ENCODE results near the gene ADAP2. TPM values are rescaled to one million over a fixed set of nuclear protein-coding genes. Genes with fewer than 3 reads are reported as not detected.
A peak's percentile ranks its signal among the peaks of the same experiment; 100 is the strongest.

ADAP2 gene
- total RNA-seq, 2 donors from 2014 or later = 1.8 TPM

- Histone ChIP-seq H3K9me3 (ENCODE audit: control insufficient read depth, low read length) (no peaks in the 10 kb centered on the region), H3K4me1 (ENCODE audit: control insufficient read depth, insufficient read depth, low read length) (no peaks in the 10 kb centered on the region), H3K36me3 (ENCODE audit: control insufficient read depth, insufficient read depth, low read length) (peaks cover 88% of the 10 kb centered on the region), H3K4me3 (ENCODE audit: low read length) (no peak overlapping the region), H3K9ac (ENCODE audit: extremely low read depth, low read length, poor library complexity, severe bottlenecking) (no peak overlapping the region), H3K27ac (ENCODE audit: low read depth, low read length) (no peak overlapping the region), H3K27me3 (ENCODE audit: control insufficient read depth, insufficient read depth, low read length, poor library complexity, severe bottlenecking) (no peaks in the 10 kb centered on the region)
- H3K4me1 Mint-ChIP-seq = no peaks in the 10 kb centered on the region
- TF ChIP-seq, protein P1, sequence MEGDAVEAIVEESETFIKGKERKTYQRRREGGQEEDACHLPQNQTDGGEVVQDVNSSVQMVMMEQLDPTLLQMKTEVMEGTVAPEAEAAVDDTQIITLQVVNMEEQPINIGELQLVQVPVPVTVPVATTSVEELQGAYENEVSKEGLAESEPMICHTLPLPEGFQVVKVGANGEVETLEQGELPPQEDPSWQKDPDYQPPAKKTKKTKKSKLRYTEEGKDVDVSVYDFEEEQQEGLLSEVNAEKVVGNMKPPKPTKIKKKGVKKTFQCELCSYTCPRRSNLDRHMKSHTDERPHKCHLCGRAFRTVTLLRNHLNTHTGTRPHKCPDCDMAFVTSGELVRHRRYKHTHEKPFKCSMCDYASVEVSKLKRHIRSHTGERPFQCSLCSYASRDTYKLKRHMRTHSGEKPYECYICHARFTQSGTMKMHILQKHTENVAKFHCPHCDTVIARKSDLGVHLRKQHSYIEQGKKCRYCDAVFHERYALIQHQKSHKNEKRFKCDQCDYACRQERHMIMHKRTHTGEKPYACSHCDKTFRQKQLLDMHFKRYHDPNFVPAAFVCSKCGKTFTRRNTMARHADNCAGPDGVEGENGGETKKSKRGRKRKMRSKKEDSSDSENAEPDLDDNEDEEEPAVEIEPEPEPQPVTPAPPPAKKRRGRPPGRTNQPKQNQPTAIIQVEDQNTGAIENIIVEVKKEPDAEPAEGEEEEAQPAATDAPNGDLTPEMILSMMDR (conservative IDR thresholded peaks at IDR 0.05) = no peak
- DNase-seq = no peak
- H3K4me3 Mint-ChIP-seq = no peak overlapping the region
- H3K36me3 Mint-ChIP-seq (ENCODE audit: low read depth) = peaks cover 37% of the 10 kb centered on the region
- 92 to 100% methylated on average over 5 of the region's 5 CpGs for WGBS, 2 experiments (ENCODE audit: insufficient coverage in 1 of 2, insufficient read length in 1 of 2)
- no peaks in the 10 kb centered on the region for H3K9me3 Mint-ChIP-seq
- no peaks in the 10 kb centered on the region for H3K27me3 Mint-ChIP-seq (ENCODE audit: insufficient read depth)
- no peak overlapping the region for H3K27ac Mint-ChIP-seq
Measured at GRCh38 chr17:30897311-30897710, 24.4 kb upstream of the ADAP2 start.

DNA sequence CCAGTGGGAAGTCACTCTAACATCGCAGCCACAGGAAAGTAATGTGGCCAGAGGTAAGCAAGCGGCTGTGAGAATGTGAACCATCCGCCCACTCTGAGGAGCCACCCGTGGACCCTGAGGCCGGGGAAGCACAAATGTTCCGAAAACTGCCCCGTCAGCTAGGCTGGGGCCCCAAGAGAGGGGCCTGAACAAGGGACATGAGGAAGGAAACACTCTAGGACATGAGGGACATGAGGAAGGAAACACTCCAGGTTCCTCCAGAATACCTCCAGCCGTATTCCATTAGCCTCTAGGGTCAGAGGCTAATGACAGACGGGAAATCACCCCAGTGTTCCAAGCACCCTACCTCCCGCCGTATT lies 16.0 kb upstream of the ADAP2 start:
- H3K27ac ChIP-seq (ENCODE audit: low read depth, low read length) = no peak overlapping the region
- H3K27ac Mint-ChIP-seq = peak overlapping the region; percentile 94
- H3K36me3 Mint-ChIP-seq (ENCODE audit: low read depth) = peaks cover 12% of the 10 kb centered on the region
- no peaks in the 10 kb centered on the region for H3K27me3 ChIP-seq (ENCODE audit: control insufficient read depth, insufficient read depth, low read length, poor library complexity, severe bottlenecking)
- H3K4me1 Mint-ChIP-seq = peaks cover 5% of the 10 kb centered on the region
- DNase-seq = no peak
- TF ChIP-seq, protein P1 (conservative IDR thresholded peaks at IDR 0.05) = no peak
- H3K36me3 ChIP-seq (ENCODE audit: control insufficient read depth, insufficient read depth, low read length) = peaks cover 31% of the 10 kb centered on the region
- H3K9me3 ChIP-seq (ENCODE audit: control insufficient read depth, low read length) = no peaks in the 10 kb centered on the region
- H3K4me1 ChIP-seq (ENCODE audit: control insufficient read depth, insufficient read depth, low read length) = no peaks in the 10 kb centered on the region
- peak overlapping the region; percentile 79 for H3K4me3 Mint-ChIP-seq
- H3K9ac ChIP-seq (ENCODE audit: extremely low read depth, low read length, poor library complexity, severe bottlenecking) = peak overlapping the region; percentile 71
- H3K9me3 Mint-ChIP-seq = no peaks in the 10 kb centered on the region
- WGBS, 2 experiments (ENCODE audit: insufficient coverage in 1 of 2, insufficient read length in 1 of 2) = 3 to 4% methylated on average over 10 to 11 of the region's 11 CpGs
- H3K4me3 ChIP-seq (ENCODE audit: low read length) = peak overlapping the region; percentile 89
- no peaks in the 10 kb centered on the region for H3K27me3 Mint-ChIP-seq (ENCODE audit: insufficient read depth)

GRCh38 chr17:30906101-30906911 lies 15.4 kb upstream of the ADAP2 start, which contains the start of gene TEFM:
TSS of gene TEFM (minus strand) at chr17:30906238. CDS start at chr17:30906198, 40 bp downstream.
- H3K36me3 Mint-ChIP-seq (ENCODE audit: low read depth) = peaks cover 12% of the 10 kb centered on the region
- H3K27ac ChIP-seq (ENCODE audit: low read depth, low read length) = peak within 1 kb of the TSS; percentile 74
- H3K27ac Mint-ChIP-seq = peak within 1 kb of the TSS; percentile 94
- H3K4me1 Mint-ChIP-seq = peaks cover 5% of the 10 kb centered on the region
- no peaks in the 10 kb centered on the region for H3K9me3 ChIP-seq (ENCODE audit: control insufficient read depth, low read length)
- peaks cover 25% of the 10 kb centered on the region for H3K36me3 ChIP-seq (ENCODE audit: control insufficient read depth, insufficient read depth, low read length)
- H3K9ac ChIP-seq (ENCODE audit: extremely low read depth, low read length, poor library complexity, severe bottlenecking) = peak within 1 kb of the TSS; percentile 91
- WGBS, 2 experiments (ENCODE audit: insufficient coverage in 1 of 2, insufficient read length in 1 of 2) = 0 to 2% methylated on average over 21 to 47 of the region's 47 CpGs
- no peaks in the 10 kb centered on the region for H3K4me1 ChIP-seq (ENCODE audit: control insufficient read depth, insufficient read depth, low read length)
- no peaks in the 10 kb centered on the region for H3K27me3 ChIP-seq (ENCODE audit: control insufficient read depth, insufficient read depth, low read length, poor library complexity, severe bottlenecking)
- peak within 1 kb of the TSS; percentile 89 for H3K4me3 ChIP-seq (ENCODE audit: low read length)
- H3K9me3 Mint-ChIP-seq = no peaks in the 10 kb centered on the region
- no peaks in the 10 kb centered on the region for H3K27me3 Mint-ChIP-seq (ENCODE audit: insufficient read depth)
- peak within 1 kb of the TSS; percentile 79 for H3K4me3 Mint-ChIP-seq
- TF ChIP-seq, protein P1 (conservative IDR thresholded peaks at IDR 0.05) = no peak
- peak; percentile 100 for DNase-seq
